ENCODE results near the gene FHAD1. TPM values are rescaled to one million over a fixed set of nuclear protein-coding genes. Genes with fewer than 3 reads are reported as not detected.
A peak's percentile ranks its signal among the peaks of the same experiment; 100 is the strongest.

Gene FHAD1
- total and polyA plus RNA-seq, 2 of the 13 experiments (the other 11 are each of a cell fraction or from before 2014, with no cell fraction given) = not detected

- no peak for TF ChIP-seq SCMH1 (CRISPR knock-in tag; IDR thresholded peaks at IDR 0.05; ENCODE audit: borderline replicate concordance)
Observed at GRCh38 chr1:15262706-15263105, 15.7 kb downstream of the FHAD1 start (continued).

GRCh38 chr1:15264769-15265168 lies 17.7 kb downstream of the FHAD1 start:
- no TSS peak for BruUV-seq (replicated peaks)
- H3K9ac ChIP-seq (ENCODE audit: insufficient read depth, low read depth, low read length) = no peak overlapping the region
- H4K20me1 ChIP-seq (ENCODE audit: insufficient read depth, low read length) = no peaks in the 10 kb centered on the region
- intact Hi-C loops (cut with micrococcal nuclease; ENCODE audit: unreplicated experiment) (no loop called here), in situ Hi-C loops (cut with HindIII; ENCODE audit: extremely low pct_ligation_motif_present, low pct_unique_long_range_greater_than_20kb) (no loop called here)
- H3K79me2 ChIP-seq (ENCODE audit: insufficient read depth, low read length) = no peaks in the 10 kb centered on the region
- H3K36me3 ChIP-seq (replicated peaks in 1 of 2; ENCODE audit: control insufficient read depth in 1 of 2, insufficient read depth in 2 of 2, low read length in 2 of 2) = no peaks in the 10 kb centered on the region
- DNase-seq (ENCODE audit: low spot score) = no peak
- no peak overlapping the region for H3K27ac ChIP-seq (ENCODE audit: extremely low read length, insufficient read depth, low read length)
- H2AFZ ChIP-seq (ENCODE audit: low read length) = no peak overlapping the region
- H3K9me3 ChIP-seq (ENCODE audit: low read length) = 0 out of 2 replicates have a peak, but pooled peaks cover 5% of the 10 kb centered on the region
- no peak overlapping the region for H3K4me3 ChIP-seq (replicated peaks in 1 of 3; ENCODE audit: insufficient read depth in 1 of 3, low read depth in 2 of 3, low read length in 3 of 3)
- peaks cover 0 to 5% of the 10 kb centered on the region in 2 experiments; a peak in 1 of 5 replicates for H3K27me3 ChIP-seq (ENCODE audit: control insufficient read depth in 1 of 2, insufficient read depth in 2 of 2, low read length in 2 of 2)
- WGBS (ENCODE audit: low lambda C conversion rate) = under 1% methylated on average over 2 of the region's 2 CpGs
- no peak overlapping the region for H3K4me2 ChIP-seq (ENCODE audit: low read depth, low read length)
- peaks cover 23% of the 10 kb centered on the region for H3K4me1 ChIP-seq (ENCODE audit: insufficient read depth, low read length)
- CTCF ChIA-PET (ENCODE audit: low intra/inter-chr PET ratio, low total read pairs) = no interaction called here
- TF ChIP-seq RAD51 (IDR thresholded peaks at IDR 0.05; ENCODE audit: borderline replicate concordance) (peak; percentile 53; the same call in 1 of the 2 replicates), USF2 (IDR thresholded peaks at IDR 0.05; ENCODE audit: low read depth, low read length) (0 out of 2 replicates have a peak, but pooled peaks have one; percentile 7), USF2 (CRISPR knock-in tag; IDR thresholded peaks at IDR 0.05; ENCODE audit: borderline replicate concordance) (no peak), ZNF644 (CRISPR knock-in tag; IDR thresholded peaks at IDR 0.05; ENCODE audit: low read depth) (no peak)
- FAIRE-seq = no peak
- ATAC-seq = no peak
- POLR2A ChIA-PET = no interaction called here

Measured in HepG2 (cell line).